Measurements from ENCODE around the gene SF3B1.

DNA sequence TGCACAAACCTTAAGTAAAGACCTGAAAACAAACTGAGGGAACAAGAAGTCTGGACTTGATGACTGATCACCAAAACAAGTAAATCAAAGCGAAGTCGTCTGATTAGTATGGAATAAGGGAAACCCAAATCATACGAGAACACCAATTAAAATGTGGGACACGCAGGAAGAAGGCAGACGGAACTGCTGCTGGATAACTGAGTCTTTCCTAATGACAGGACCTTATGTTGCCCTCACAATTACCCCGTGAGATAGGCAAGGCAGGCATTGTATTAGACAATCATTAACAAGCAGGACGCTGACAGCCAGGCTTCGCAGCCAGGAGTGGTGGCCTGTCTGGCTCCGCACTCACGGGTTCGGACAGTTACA lies 17.9 kb upstream of the SF3B1 start:
- TF ChIP-seq CTCF (optimal IDR thresholded peaks at IDR 0.05 in 1 of 3, IDR thresholded peaks at IDR 0.05 in 1 of 3, conservative IDR thresholded peaks at IDR 0.05 in 1 of 3; ENCODE audit: extremely low read depth in 1 of 3, insufficient read depth in 2 of 3, low read length in 3 of 3) (no peak), EZH2 (IDR thresholded peaks at IDR 0.05; ENCODE audit: low read length) (no peak)
